Astrocyte (in vitro differentiated cells and primary cell): ENCODE results near the gene GPC3.

Source experiments
- CTCF ChIP-seq: IDR thresholded peaks from 2 replicates; pipeline ENCODE4 v1.5.1; 2011; ENCODE audit warnings: low read depth, mild to moderate bottlenecking, inconsistent platforms, low read length, moderate library complexity; ENCODE audit not compliant: insufficient read depth
- EZH2 ChIP-seq: IDR thresholded peaks from 2 replicates; pipeline ENCODE4 v1.6.1; 2012; ENCODE audit warnings: mild to moderate bottlenecking, low read length, inconsistent platforms; ENCODE audit not compliant: insufficient read depth

GRCh38 chrX:133837091-133837490, 148.3 kb downstream of the GPC3 start:
- TF ChIP-seq CTCF (no peak), EZH2 (no peak)
